ENCODE data around the gene NFATC2. TPM values are rescaled to one million over a fixed set of nuclear protein-coding genes. Genes with fewer than 3 reads are reported as not detected.
"Not testable (repeated sequence)": the region's sequence is repeated elsewhere in the genome, so short reads cannot be mapped to it uniquely, and the experiment has no call there.

The NFATC2 gene
- polyA plus RNA-seq, 1 of the 3 experiments (the other 2 are of a cell fraction) = 0.36 TPM

DNA sequence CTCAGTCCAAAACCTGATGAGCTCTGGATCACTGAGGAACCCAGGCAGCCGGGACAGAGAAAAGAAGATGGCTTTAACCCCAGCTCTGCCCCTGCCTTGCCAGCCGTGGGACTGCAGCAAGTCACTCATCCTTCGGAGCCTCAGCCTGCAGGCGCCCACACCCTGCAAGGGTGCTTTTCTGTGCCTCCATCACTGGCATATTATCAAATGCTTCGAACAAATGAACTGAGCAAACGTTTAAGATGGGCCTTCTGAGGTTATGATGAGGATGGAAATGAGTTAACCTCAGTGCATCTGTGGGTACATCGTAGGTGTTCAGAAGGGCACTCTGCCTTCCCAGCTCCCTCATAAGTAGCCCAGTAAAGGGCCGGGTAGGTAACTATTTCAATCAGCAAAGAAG is 79.0 kb downstream of the NFATC2 start (continued):
- no peak for TF ChIP-seq EZH2phosphoT487 (IDR thresholded peaks at IDR 0.05; ENCODE audit: borderline replicate concordance, low read depth)
- no peak for TF ChIP-seq SMC3 (IDR thresholded peaks at IDR 0.05; ENCODE audit: low read depth, low read length)
- no peak for TF ChIP-seq EP300 (IDR thresholded peaks at IDR 0.05; ENCODE audit: borderline replicate concordance in 1 of 2, low read depth in 1 of 2, low read length in 1 of 2)
- TF ChIP-seq, protein P1, sequence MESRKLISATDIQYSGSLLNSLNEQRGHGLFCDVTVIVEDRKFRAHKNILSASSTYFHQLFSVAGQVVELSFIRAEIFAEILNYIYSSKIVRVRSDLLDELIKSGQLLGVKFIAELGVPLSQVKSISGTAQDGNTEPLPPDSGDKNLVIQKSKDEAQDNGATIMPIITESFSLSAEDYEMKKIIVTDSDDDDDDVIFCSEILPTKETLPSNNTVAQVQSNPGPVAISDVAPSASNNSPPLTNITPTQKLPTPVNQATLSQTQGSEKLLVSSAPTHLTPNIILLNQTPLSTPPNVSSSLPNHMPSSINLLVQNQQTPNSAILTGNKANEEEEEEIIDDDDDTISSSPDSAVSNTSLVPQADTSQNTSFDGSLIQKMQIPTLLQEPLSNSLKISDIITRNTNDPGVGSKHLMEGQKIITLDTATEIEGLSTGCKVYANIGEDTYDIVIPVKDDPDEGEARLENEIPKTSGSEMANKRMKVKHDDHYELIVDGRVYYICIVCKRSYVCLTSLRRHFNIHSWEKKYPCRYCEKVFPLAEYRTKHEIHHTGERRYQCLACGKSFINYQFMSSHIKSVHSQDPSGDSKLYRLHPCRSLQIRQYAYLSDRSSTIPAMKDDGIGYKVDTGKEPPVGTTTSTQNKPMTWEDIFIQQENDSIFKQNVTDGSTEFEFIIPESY (IDR thresholded peaks at IDR 0.05; ENCODE audit: borderline replicate concordance, low read depth) = no peak
- TF ChIP-seq POLR2AphosphoS5 (IDR thresholded peaks at IDR 0.05; ENCODE audit: low read depth, low read length) = no peak
- no peak for TF ChIP-seq MXI1 (IDR thresholded peaks at IDR 0.05; ENCODE audit: low read depth, low read length)

- H3K27ac ChIP-seq (ENCODE audit: low read depth in 2 of 2, low read length in 1 of 2) = peak overlapping the region; percentile 16 to 50; a peak in 2 of 4 replicates
- H3K4me1 ChIP-seq (ENCODE audit: control insufficient read depth in 1 of 2, insufficient read depth in 2 of 2, low read depth in 1 of 2, low read length in 1 of 2) = peaks cover 3 to 10% of the 10 kb centered on the region in 2 experiments; a peak in 1 of 4 replicates
- H3F3A ChIP-seq (replicated peaks; ENCODE audit: insufficient read depth) = peaks cover 3% of the 10 kb centered on the region
- WGBS (ENCODE audit: low lambda C conversion rate) = 78% methylated on average over 12 of the region's 12 CpGs
- H3K9me2 ChIP-seq = no peaks in the 10 kb centered on the region
- H3K4me2 ChIP-seq = peak overlapping the region; percentile 27; the same call in 1 of the 2 replicates
- peak; percentile 59 for DNase-seq
- no peak for TF ChIP-seq IRF3 (IDR thresholded peaks at IDR 0.05; ENCODE audit: low read depth, low read length)
- TF ChIP-seq YY1 (IDR thresholded peaks at IDR 0.05; ENCODE audit: low read depth) = no peak
- TF ChIP-seq SMC3 (IDR thresholded peaks at IDR 0.05; ENCODE audit: low read depth, low read length) = peak; percentile 19; the same call in 1 of the 2 replicates
- TF ChIP-seq RAD21 (IDR thresholded peaks at IDR 0.05; ENCODE audit: low read length) = peak; percentile 22; the same call in 1 of the 2 replicates
- TF ChIP-seq NFIC (IDR thresholded peaks at IDR 0.05; ENCODE audit: borderline replicate concordance) = peak; percentile 57; the same call in 1 of the 2 replicates
- no peaks in the 10 kb centered on the region for H3K27me3 ChIP-seq (ENCODE audit: insufficient read depth)
- ChIA-PET POLR2A (no interaction called here), CTCF (interaction anchor here (0.7 kb wide), 1 partner anchor 45 kb away, joined by 3 read pairs; no protein-coding TSS in a partner anchor)
- no peak overlapping the region; the same call in 1 of the 2 replicates for H3K9ac ChIP-seq
- H4K20me1 ChIP-seq (ENCODE audit: insufficient read depth) = no peaks in the 10 kb centered on the region
- H3K79me2 ChIP-seq (ENCODE audit: insufficient read depth) = no peaks in the 10 kb centered on the region
- no peaks in the 10 kb centered on the region for H3K36me3 ChIP-seq (replicated peaks in 1 of 2; ENCODE audit: control insufficient read depth in 1 of 2, insufficient read depth in 2 of 2, low read length in 1 of 2)
- no peak overlapping the region for H3K4me3 ChIP-seq (ENCODE audit: low read depth in 2 of 2, low read length in 1 of 2)
- H2AFZ ChIP-seq (ENCODE audit: low read depth) = 0 out of 2 replicates have a peak overlapping the region, but pooled peaks have one; percentile 3
- H3K9me3 ChIP-seq = no peaks in the 10 kb centered on the region
Observed at GRCh38 chr20:51462566-51463276, 79.8 kb downstream of the NFATC2 start.

GRCh38 chr20:51461846-51462245 is 80.7 kb downstream of the NFATC2 start:
- CTCF ChIA-PET = not testable (repeated sequence)

More at GRCh38 chr20:51461846-51462245, 80.7 kb downstream of the NFATC2 start:
- H3K79me2 ChIP-seq (ENCODE audit: insufficient read depth); H3K27ac ChIP-seq (ENCODE audit: low read depth in 2 of 2, low read length in 1 of 2); H3K9ac ChIP-seq; H3K4me2 ChIP-seq; DNase-seq; H4K20me1 ChIP-seq (ENCODE audit: insufficient read depth); H3K36me3 ChIP-seq (replicated peaks in 1 of 2; ENCODE audit: control insufficient read depth in 1 of 2, insufficient read depth in 2 of 2, low read length in 1 of 2); H3K4me3 ChIP-seq (ENCODE audit: low read depth in 2 of 2, low read length in 1 of 2); H3K9me2 ChIP-seq; H2AFZ ChIP-seq (ENCODE audit: low read depth); H3K9me3 ChIP-seq; POLR2A ChIA-PET; H3K27me3 ChIP-seq (ENCODE audit: insufficient read depth): not testable (repeated sequence)
- 91% methylated on average over 5 of the region's 5 CpGs for WGBS (ENCODE audit: low lambda C conversion rate)
- peaks cover 12% of the 10 kb centered on the region for H3F3A ChIP-seq (replicated peaks; ENCODE audit: insufficient read depth)
- peaks cover 12 to 15% of the 10 kb centered on the region in 2 experiments; a peak in 2 of 4 replicates for H3K4me1 ChIP-seq (ENCODE audit: control insufficient read depth in 1 of 2, insufficient read depth in 2 of 2, low read depth in 1 of 2, low read length in 1 of 2)
